ENCODE data around the gene CNDP2.

DNA sequence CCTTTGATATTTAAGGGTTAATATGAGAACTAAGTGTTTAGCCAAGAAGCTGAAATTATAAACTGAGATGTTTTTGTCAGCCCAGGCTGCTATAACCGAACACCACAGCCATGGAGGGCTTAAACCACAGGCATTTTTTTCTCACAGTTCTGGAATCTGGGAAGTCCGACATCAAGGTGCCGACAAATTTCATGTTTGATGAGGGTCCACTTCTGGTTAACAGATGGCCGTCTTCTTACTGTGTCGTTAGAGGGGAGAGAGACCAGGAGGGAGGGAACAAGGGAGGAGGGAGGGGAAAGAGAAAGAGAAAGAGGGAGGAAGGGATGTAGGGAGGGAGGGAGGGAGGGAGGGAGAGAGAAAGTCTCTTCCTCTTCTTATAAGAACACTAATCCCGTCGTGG, 6.5 kb upstream of the CNDP2 start:
- TF ChIP-seq, protein P1, sequence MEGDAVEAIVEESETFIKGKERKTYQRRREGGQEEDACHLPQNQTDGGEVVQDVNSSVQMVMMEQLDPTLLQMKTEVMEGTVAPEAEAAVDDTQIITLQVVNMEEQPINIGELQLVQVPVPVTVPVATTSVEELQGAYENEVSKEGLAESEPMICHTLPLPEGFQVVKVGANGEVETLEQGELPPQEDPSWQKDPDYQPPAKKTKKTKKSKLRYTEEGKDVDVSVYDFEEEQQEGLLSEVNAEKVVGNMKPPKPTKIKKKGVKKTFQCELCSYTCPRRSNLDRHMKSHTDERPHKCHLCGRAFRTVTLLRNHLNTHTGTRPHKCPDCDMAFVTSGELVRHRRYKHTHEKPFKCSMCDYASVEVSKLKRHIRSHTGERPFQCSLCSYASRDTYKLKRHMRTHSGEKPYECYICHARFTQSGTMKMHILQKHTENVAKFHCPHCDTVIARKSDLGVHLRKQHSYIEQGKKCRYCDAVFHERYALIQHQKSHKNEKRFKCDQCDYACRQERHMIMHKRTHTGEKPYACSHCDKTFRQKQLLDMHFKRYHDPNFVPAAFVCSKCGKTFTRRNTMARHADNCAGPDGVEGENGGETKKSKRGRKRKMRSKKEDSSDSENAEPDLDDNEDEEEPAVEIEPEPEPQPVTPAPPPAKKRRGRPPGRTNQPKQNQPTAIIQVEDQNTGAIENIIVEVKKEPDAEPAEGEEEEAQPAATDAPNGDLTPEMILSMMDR (IDR thresholded peaks at IDR 0.05), result no peak
- TF ChIP-seq POLR2A (IDR thresholded peaks at IDR 0.05), result no peak
